HCT116 (cell line): ENCODE measurements around the gene ZC3H8. TPM values are rescaled to one million over a fixed set of nuclear protein-coding genes. Genes with fewer than 3 reads are reported as not detected.

Experiments used
- ATAC-seq: fragments of 200-7000 bp; cut with Tn5 transposase; 2 replicates; pipeline ENCODE4 v1.9.1; 2020; ENCODE audit warnings: mild to moderate bottlenecking, moderate library complexity
- BruUV-seq: library from RNA; stranded (reverse); fragments of 400-500 nt; replicated peaks from 2 replicates; lab custom pipeline; 2021; lab: Mats Ljungman, UMichigan
- CTCF ChIA-PET: fragments of 300-600 bp; sonication (Branson Sonifier 250); formaldehyde crosslinking; loops from one replicate; lab custom pipeline; 2021; ENCODE audit warnings: antibody characterized with exemption; lab: Charles Lee
- POLR2A ChIA-PET: fragments of 300-600, 350-600 bp; sonication (Branson Sonifier 250); formaldehyde crosslinking; loops from one replicate; lab custom pipeline; 2021; ENCODE audit warnings: antibody characterized with exemption; lab: Charles Lee
- RAD21 ChIA-PET, 2 experiments: fragments of 300-600 bp; sonication (Branson Sonifier 250); formaldehyde crosslinking; loops; one replicate each; lab custom pipeline; 2023; ENCODE audit warnings: low total read pairs in 2 of 2; ENCODE audit not compliant: uncharacterized antibody in 2 of 2, unreplicated experiment in 2 of 2, low non-redundant PET in 1 of 2; lab: Charles Lee
- DNase-seq: peaks from one replicate; pipeline ENCODE4 v3.0.0-alpha.2; 2010; ENCODE audit warnings: low read depth, low spot score
- H2AFZ ChIP-seq: fragments of 200-600 bp; shearing (Covaris generic), sonication (generic); 2 replicates; pipeline ENCODE4 v1.6.1; 2017; ENCODE audit warnings: low read depth, mixed run types, mixed read lengths, antibody characterized with exemption, low read length; ENCODE audit not compliant: poor library complexity, severe bottlenecking
- H3K27ac ChIP-seq: 2 replicates; pipeline ENCODE4 v1.5.1; 2012; ENCODE audit warnings: low read depth, low read length
- H3K27me3 ChIP-seq: fragments of 200-600 bp; sonication (generic); 2 replicates; pipeline ENCODE4 v1.6.1; 2016; ENCODE audit warnings: mixed run types, low read length, mixed read lengths; ENCODE audit not compliant: insufficient read depth
- H3K36me3 ChIP-seq, 2 experiments: fragments of 200-500 bp in 1 of 2; fragments of 200-600 bp in 1 of 2; sonication (Bioruptor generic) in 1 of 2; sonication (generic) in 1 of 2; 2 replicates each; pipeline versions ENCODE4 v1.5.1 to v1.6.1; 2014 to 2016; ENCODE audit warnings: low read length in 2 of 2, inconsistent platforms in 1 of 2, mixed read lengths in 1 of 2, mixed run types in 1 of 2; ENCODE audit not compliant: insufficient read depth in 2 of 2, control insufficient read depth in 1 of 2
- H3K4me1 ChIP-seq, 2 experiments: fragments of 200-600 bp in 1 of 2; sonication (generic) in 1 of 2; 2 replicates each; pipeline versions ENCODE4 v1.5.1 to v1.6.1; 2012 to 2017; ENCODE audit warnings: low read length in 2 of 2, inconsistent platforms in 1 of 2, mild to moderate bottlenecking in 1 of 2, mixed read lengths in 1 of 2, mixed run types in 1 of 2, moderate library complexity in 1 of 2; ENCODE audit not compliant: insufficient read depth in 2 of 2, control insufficient read depth in 1 of 2
- H3K4me2 ChIP-seq: fragments of 200-600 bp; sonication (generic); 2 replicates; pipeline ENCODE4 v1.6.1; 2017; ENCODE audit warnings: mixed run types, low read length, mixed read lengths
- H3K4me3 ChIP-seq, 2 experiments: fragments of 200-600 bp in 1 of 2; sonication (generic) in 1 of 2; replicated peaks in 1 of 2; 2 replicates each; pipeline ENCODE4 v1.5.1; 2011 to 2016; ENCODE audit warnings: low read length in 2 of 2, control low read depth in 1 of 2, low read depth in 1 of 2, mild to moderate bottlenecking in 1 of 2, mixed read lengths in 1 of 2, mixed run types in 1 of 2
- H3K79me2 ChIP-seq: fragments of 200-600 bp; sonication (generic); 2 replicates; pipeline ENCODE4 v1.6.1; 2017; ENCODE audit warnings: mild to moderate bottlenecking, mixed run types, low read length, moderate library complexity, mixed read lengths; ENCODE audit not compliant: insufficient read depth
- H3K9ac ChIP-seq: fragments of 200-600 bp; sonication (generic); 2 replicates; pipeline ENCODE4 v1.6.1; 2016; ENCODE audit warnings: low read length, mixed read lengths
- H3K9me2 ChIP-seq: fragments of 200-600 bp; sonication (generic), shearing (Covaris generic); 2 replicates; pipeline ENCODE4 v1.6.1; 2017; ENCODE audit warnings: mixed run types, mild to moderate bottlenecking, moderate library complexity; ENCODE audit not compliant: insufficient read depth
- H3K9me3 ChIP-seq, 2 experiments: fragments of 200-500 bp in 1 of 2; fragments of 200-600 bp in 1 of 2; sonication (Bioruptor generic) in 1 of 2; sonication (generic) in 1 of 2; 2 replicates each; pipeline ENCODE4 v1.6.1; 2014 to 2017; ENCODE audit warnings: low read length in 2 of 2, mixed read lengths in 2 of 2, inconsistent platforms in 1 of 2, low read depth in 1 of 2, mild to moderate bottlenecking in 1 of 2, mixed run types in 1 of 2, moderate library complexity in 1 of 2; ENCODE audit not compliant: control insufficient read depth in 1 of 2, insufficient read depth in 1 of 2
- H4K20me1 ChIP-seq: fragments of 200-600 bp; sonication (generic), shearing (Covaris generic); 2 replicates; pipeline ENCODE4 v1.6.1; 2017; ENCODE audit warnings: mixed run types, mild to moderate bottlenecking, moderate library complexity; ENCODE audit not compliant: insufficient read depth
- CBX3 ChIP-seq: IDR thresholded peaks from 2 replicates; pipeline ENCODE4 v1.6.1; 2012; ENCODE audit warnings: low read depth
- CEBPB ChIP-seq: IDR thresholded peaks from 2 replicates; pipeline ENCODE4 v1.6.1; 2012; ENCODE audit warnings: low read depth
- EGR1 ChIP-seq: IDR thresholded peaks from 2 replicates; pipeline ENCODE4 v1.6.1; 2012; ENCODE audit warnings: low read depth
- ELF1 ChIP-seq: IDR thresholded peaks from 2 replicates; pipeline ENCODE4 v1.6.1; 2012; ENCODE audit warnings: low read depth, borderline replicate concordance
- EZH2 ChIP-seq: fragments of 200-600 bp; sonication (generic); IDR thresholded peaks from 2 replicates; pipeline ENCODE4 v1.6.1; 2017; ENCODE audit warnings: antibody characterized with exemption, mixed run types
- EZH2phosphoT487 ChIP-seq: fragments of 200-600 bp; IDR thresholded peaks from 2 replicates; pipeline ENCODE4 v1.6.1; 2018; ENCODE audit warnings: antibody characterized with exemption, borderline replicate concordance
- FOSL1 ChIP-seq: IDR thresholded peaks from 2 replicates; pipeline ENCODE4 v1.6.1; 2012; ENCODE audit warnings: low read depth
- JUND ChIP-seq: IDR thresholded peaks from 2 replicates; pipeline ENCODE4 v1.6.1; 2012
- POLR2A ChIP-seq: IDR thresholded peaks from 2 replicates; pipeline ENCODE4 v1.7.0; 2011; ENCODE audit warnings: borderline replicate concordance; ENCODE audit not compliant: insufficient read depth, insufficient read length; ENCODE audit errors: extremely low read depth
- RAD21 ChIP-seq: IDR thresholded peaks from 2 replicates; pipeline ENCODE4 v1.6.1; 2012; ENCODE audit warnings: low read depth, mild to moderate bottlenecking
- REST ChIP-seq: IDR thresholded peaks from 2 replicates; pipeline ENCODE4 v1.6.1; 2012; ENCODE audit warnings: low read depth
- SP1 ChIP-seq: IDR thresholded peaks from 2 replicates; pipeline ENCODE4 v1.6.1; 2012; ENCODE audit warnings: low read depth
- SRF ChIP-seq: IDR thresholded peaks from 2 replicates; pipeline ENCODE4 v1.6.1; 2012; ENCODE audit warnings: low read depth
- YY1 ChIP-seq: IDR thresholded peaks from 2 replicates; pipeline ENCODE4 v1.6.1; 2011; ENCODE audit warnings: low read length, low read depth, moderate library complexity, mild to moderate bottlenecking; ENCODE audit not compliant: insufficient replicate concordance; ENCODE audit errors: extremely low read depth
- ZBTB33 ChIP-seq: IDR thresholded peaks from 2 replicates; pipeline ENCODE4 v1.6.1; 2011; ENCODE audit warnings: mild to moderate bottlenecking, low read length, moderate library complexity; ENCODE audit not compliant: insufficient replicate concordance; ENCODE audit errors: extremely low read depth
- ZFX ChIP-seq: fragments of 450-650 bp; IDR thresholded peaks from 2 replicates; pipeline ENCODE4 v1.6.1; 2017
- ZNF274 ChIP-seq: fragments of 200-500 bp; sonication (Bioruptor generic); IDR thresholded peaks from 2 replicates; pipeline ENCODE4 v1.6.1; 2014; ENCODE audit warnings: mild to moderate bottlenecking, low read depth, low read length, inconsistent platforms
- intact Hi-C: fragments of 100-400 bp; cut with micrococcal nuclease; formaldehyde crosslinking; loops from 2 replicates; pipeline ENCODE4 v1.10.0; 2022
- total RNA-seq: library from RNA; stranded (reverse); gene quantifications from one replicate; pipeline ENCODE4 v1.2.1, GENCODE V29; 2021; ENCODE audit not compliant: unreplicated experiment

Gene ZC3H8
- total RNA-seq, 1 experiment from 2014 or later = 13.4 TPM

DNA sequence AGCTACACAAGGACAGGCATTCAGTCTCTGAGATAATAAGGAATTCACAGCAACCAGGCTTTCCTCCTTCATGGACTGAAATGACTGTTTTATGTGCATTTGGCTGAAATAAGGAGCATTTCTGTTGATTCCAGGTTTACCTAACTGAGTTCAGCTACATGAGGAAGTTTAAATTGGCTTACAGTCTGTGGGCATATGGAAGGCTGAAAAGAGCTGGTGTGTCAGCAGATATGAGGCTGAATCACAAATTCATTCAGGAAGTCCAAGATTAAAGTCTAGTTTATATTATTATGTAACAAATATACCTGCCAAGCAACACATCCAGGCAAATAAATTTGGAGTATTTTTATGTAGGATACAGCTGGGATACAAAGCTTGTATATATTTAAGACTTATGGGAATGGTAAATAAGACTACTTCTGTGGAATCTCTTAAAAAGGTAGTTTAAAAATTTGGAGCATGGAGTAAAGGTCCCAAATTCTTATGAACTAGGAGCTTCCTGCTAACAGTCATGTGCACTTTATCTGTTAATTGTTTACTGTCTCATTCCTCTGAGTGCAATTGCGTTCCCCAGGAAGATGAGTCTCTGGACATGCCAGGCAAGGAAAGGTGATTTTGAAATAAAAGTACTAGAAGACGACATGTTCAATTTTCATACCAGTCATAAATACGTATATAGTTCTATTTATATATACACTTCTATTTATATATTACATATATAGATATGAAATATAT is 53.0 kb downstream of the ZC3H8 start:
- H3K4me3 ChIP-seq = no peak overlapping the region
- RAD21 ChIA-PET = no interaction called here
- no peaks in the 10 kb centered on the region for H3K4me1 ChIP-seq
- H3K9ac ChIP-seq = no peak overlapping the region
- no peak for DNase-seq
- intact Hi-C loops = no loop called here
- ATAC-seq = no peak
- no peaks in the 10 kb centered on the region for H4K20me1 ChIP-seq
- H2AFZ ChIP-seq = no peak overlapping the region
- no peaks in the 10 kb centered on the region for H3K36me3 ChIP-seq
- CTCF ChIA-PET = no interaction called here
- H3K4me2 ChIP-seq = no peak overlapping the region
- H3K27ac ChIP-seq = no peak overlapping the region
- H3K79me2 ChIP-seq = no peaks in the 10 kb centered on the region
- no TSS peak for BruUV-seq
- H3K27me3 ChIP-seq = no peaks in the 10 kb centered on the region
- H3K9me2 ChIP-seq = no peaks in the 10 kb centered on the region
- POLR2A ChIA-PET = no interaction called here
- no peak for TF ChIP-seq EGR1
- TF ChIP-seq CBX3 = no peak
- no peak for TF ChIP-seq FOSL1
- no peak for TF ChIP-seq RAD21
- TF ChIP-seq ZNF274 = no peak
- peaks cover 4 to 8% of the 10 kb centered on the region in 2 experiments; a peak in 2 of 4 replicates for H3K9me3 ChIP-seq

GRCh38 chr2:112199188-112199587 is 55.7 kb downstream of the ZC3H8 start:
- RAD21 ChIA-PET = no interaction called here
- ATAC-seq = no peak
- intact Hi-C loops = no loop called here
- Histone ChIP-seq H3K4me2 (no peak overlapping the region), H3K79me2 (no peaks in the 10 kb centered on the region), H3K27me3 (no peaks in the 10 kb centered on the region)
- TF ChIP-seq ZFX (no peak), SP1 (no peak), EZH2 (no peak), CEBPB (no peak), ELF1 (no peak), EGR1 (no peak), ZBTB33 (no peak), EZH2phosphoT487 (no peak), JUND (no peak), YY1 (no peak), SRF (no peak), POLR2A (no peak), REST (no peak)
- TF ChIP-seq, all 23 proteins: peak for 0
- Histone ChIP-seq H2AFZ (no peak overlapping the region), H3K36me3 (no peaks in the 10 kb centered on the region), H3K9ac (no peak overlapping the region), H3K9me2 (no peaks in the 10 kb centered on the region), H3K4me3 (no peak overlapping the region), H3K9me3 (peaks cover 0 to 8% of the 10 kb centered on the region in 2 experiments; a peak in 1 of 4 replicates), H3K27ac (no peak overlapping the region), H3K4me1 (no peaks in the 10 kb centered on the region), H4K20me1 (no peaks in the 10 kb centered on the region)
- DNase-seq = no peak
- CTCF ChIA-PET = no interaction called here
- POLR2A ChIA-PET = no interaction called here
- no TSS peak for BruUV-seq
